ENCODE measurements around the gene PPP4R1. TPM values are rescaled to one million over a fixed set of nuclear protein-coding genes. Genes with fewer than 3 reads are reported as not detected.

Gene PPP4R1
- total and polyA plus RNA-seq, 12 donors: 22.8 to 104 (median 58.0) TPM

DNA sequence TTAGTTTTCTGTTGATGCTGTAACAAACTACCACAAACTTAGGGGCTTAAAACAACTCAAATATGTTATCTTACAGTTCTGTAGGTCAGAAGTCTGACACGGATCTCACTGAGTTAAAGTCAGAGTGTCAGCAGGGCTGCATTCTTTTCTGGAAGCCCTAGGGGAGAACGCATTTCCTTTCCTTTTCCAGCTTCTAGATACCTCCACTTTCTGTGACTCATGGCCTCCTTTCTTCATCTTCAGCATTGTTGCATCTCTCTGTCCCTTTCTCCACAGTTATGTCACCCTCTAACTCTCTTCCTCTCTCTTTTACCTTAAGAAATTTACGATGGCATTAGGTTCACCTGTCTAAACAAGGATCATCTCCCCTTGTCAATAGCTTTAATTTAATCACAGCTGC, 13.3 kb upstream of the PPP4R1 start:
- no peak for TF ChIP-seq POLR2A (IDR thresholded peaks at IDR 0.05)
- TF ChIP-seq, protein P1, sequence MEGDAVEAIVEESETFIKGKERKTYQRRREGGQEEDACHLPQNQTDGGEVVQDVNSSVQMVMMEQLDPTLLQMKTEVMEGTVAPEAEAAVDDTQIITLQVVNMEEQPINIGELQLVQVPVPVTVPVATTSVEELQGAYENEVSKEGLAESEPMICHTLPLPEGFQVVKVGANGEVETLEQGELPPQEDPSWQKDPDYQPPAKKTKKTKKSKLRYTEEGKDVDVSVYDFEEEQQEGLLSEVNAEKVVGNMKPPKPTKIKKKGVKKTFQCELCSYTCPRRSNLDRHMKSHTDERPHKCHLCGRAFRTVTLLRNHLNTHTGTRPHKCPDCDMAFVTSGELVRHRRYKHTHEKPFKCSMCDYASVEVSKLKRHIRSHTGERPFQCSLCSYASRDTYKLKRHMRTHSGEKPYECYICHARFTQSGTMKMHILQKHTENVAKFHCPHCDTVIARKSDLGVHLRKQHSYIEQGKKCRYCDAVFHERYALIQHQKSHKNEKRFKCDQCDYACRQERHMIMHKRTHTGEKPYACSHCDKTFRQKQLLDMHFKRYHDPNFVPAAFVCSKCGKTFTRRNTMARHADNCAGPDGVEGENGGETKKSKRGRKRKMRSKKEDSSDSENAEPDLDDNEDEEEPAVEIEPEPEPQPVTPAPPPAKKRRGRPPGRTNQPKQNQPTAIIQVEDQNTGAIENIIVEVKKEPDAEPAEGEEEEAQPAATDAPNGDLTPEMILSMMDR (IDR thresholded peaks at IDR 0.05): no peak
- no peaks in the 10 kb centered on the region for H3K9me3 ChIP-seq (replicated peaks in 1 of 3)
- no peaks in the 10 kb centered on the region for H3K27me3 ChIP-seq
- H3K27ac ChIP-seq: no peak overlapping the region
- intact Hi-C loops (cut with DNase I): no loop called here
- no peaks in the 10 kb centered on the region for H3K4me1 ChIP-seq (replicated peaks in 1 of 2)
- H3K36me3 ChIP-seq (replicated peaks in 1 of 2): no peaks in the 10 kb centered on the region
- H3K4me3 ChIP-seq: no peak overlapping the region
- WGBS, 4 donors: 71 to 83% (median 80%) methylated on average over 3 of the region's 3 CpGs
- no peak for DNase-seq

DNA sequence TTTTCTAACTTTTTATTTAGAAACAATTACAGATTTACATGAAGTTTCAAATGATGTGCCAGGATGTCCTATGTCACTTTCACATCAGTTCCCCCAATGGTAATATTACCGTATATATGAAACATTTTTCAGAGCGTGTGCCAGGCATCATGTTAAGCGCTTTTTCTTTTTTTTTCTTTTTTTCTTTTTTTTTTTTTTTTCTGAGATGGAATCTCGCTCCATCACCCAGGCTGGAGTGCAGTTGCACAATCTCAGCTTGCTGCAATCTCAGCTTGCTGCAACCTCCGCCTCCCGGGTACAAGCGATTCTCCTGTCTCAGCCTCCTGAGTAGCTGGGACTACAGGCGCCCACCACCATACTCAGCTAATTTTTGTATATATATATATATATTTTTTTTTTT, 5.6 kb upstream of the PPP4R1 start:
- intact Hi-C loops (cut with DNase I): loop anchor here in 1 of 2 donors (10.0 kb wide), 1 partner anchor 145 kb away; no protein-coding TSS in a partner anchor
- Histone ChIP-seq H3K27ac (no peak overlapping the region), H3K4me3 (no peak overlapping the region), H3K36me3 (replicated peaks in 1 of 2) (no peaks in the 10 kb centered on the region), H3K9me3 (replicated peaks in 1 of 3) (no peaks in the 10 kb centered on the region), H3K27me3 (no peaks in the 10 kb centered on the region), H3K4me1 (replicated peaks in 1 of 2) (peaks cover 4 to 8% of the 10 kb centered on the region in 2 donors)
- 57 to 79% (median 66%) methylated on average over 6 to 8 of the region's 8 CpGs for WGBS, 4 donors
- TF ChIP-seq, protein P1 (IDR thresholded peaks at IDR 0.05): no peak
- no peak for TF ChIP-seq POLR2A (IDR thresholded peaks at IDR 0.05)
- DNase-seq: peak in 1 of 7 donors; percentile 42

GRCh38 chr18:9619545-9619944, 5.2 kb upstream of the PPP4R1 start:
- DNase-seq: no peak
- TF ChIP-seq, protein P1 (IDR thresholded peaks at IDR 0.05): no peak
- no peak for TF ChIP-seq POLR2A (IDR thresholded peaks at IDR 0.05)
- no peak overlapping the region for H3K4me3 ChIP-seq
- no peak overlapping the region for H3K27ac ChIP-seq
- intact Hi-C loops (cut with DNase I): loop anchor here in 1 of 2 donors (10.0 kb wide), 1 partner anchor 145 kb away; no protein-coding TSS in a partner anchor
- H3K27me3 ChIP-seq: no peaks in the 10 kb centered on the region
- H3K9me3 ChIP-seq (replicated peaks in 1 of 3): no peaks in the 10 kb centered on the region
- no peaks in the 10 kb centered on the region for H3K36me3 ChIP-seq (replicated peaks in 1 of 2)
- peaks cover 4 to 8% of the 10 kb centered on the region in 2 donors for H3K4me1 ChIP-seq (replicated peaks in 1 of 2)
- 55 to 71% (median 65%) methylated on average over 1 of the region's 1 CpG for WGBS, 4 donors

GRCh38 chr18:9619056-9619455, 4.7 kb upstream of the PPP4R1 start:
- DNase-seq: no peak
- Histone ChIP-seq H3K27ac (no peak overlapping the region), H3K4me3 (no peak overlapping the region), H3K9me3 (replicated peaks in 1 of 3) (no peaks in the 10 kb centered on the region), H3K4me1 (replicated peaks in 1 of 2) (peaks cover 4 to 8% of the 10 kb centered on the region in 2 donors), H3K27me3 (no peaks in the 10 kb centered on the region), H3K36me3 (replicated peaks in 1 of 2) (no peaks in the 10 kb centered on the region)
- intact Hi-C loops (cut with DNase I): loop anchor here in 1 of 2 donors (10.0 kb wide), 1 partner anchor 146 kb away; no protein-coding TSS in a partner anchor
- 47 to 63% (median 62%) methylated on average over 3 of the region's 3 CpGs for WGBS, 4 donors
- TF ChIP-seq POLR2A (IDR thresholded peaks at IDR 0.05): no peak
- TF ChIP-seq, protein P1 (IDR thresholded peaks at IDR 0.05): no peak
